RCC 7860 (cell line): ENCODE results near the gene PTCRA.
"Not testable (repeated sequence)": the region's sequence is repeated elsewhere in the genome, so short reads cannot be mapped to it uniquely, and the experiment has no call there.

Source experiments
- DNase-seq: peaks from one replicate; pipeline ENCODE4 v3.0.0-alpha.2; 2015; ENCODE audit warnings: low spot score
- FAIRE-seq: peaks from 2 replicates; lab custom pipeline; 2012; peaks lifted over from hg19 to GRCh38; lab: Jason Lieb, UNC

Gene PTCRA

GRCh38 chr6:42938987-42939809 lies 23.3 kb downstream of the PTCRA start:
- no peak for FAIRE-seq
- no peak for DNase-seq

DNA sequence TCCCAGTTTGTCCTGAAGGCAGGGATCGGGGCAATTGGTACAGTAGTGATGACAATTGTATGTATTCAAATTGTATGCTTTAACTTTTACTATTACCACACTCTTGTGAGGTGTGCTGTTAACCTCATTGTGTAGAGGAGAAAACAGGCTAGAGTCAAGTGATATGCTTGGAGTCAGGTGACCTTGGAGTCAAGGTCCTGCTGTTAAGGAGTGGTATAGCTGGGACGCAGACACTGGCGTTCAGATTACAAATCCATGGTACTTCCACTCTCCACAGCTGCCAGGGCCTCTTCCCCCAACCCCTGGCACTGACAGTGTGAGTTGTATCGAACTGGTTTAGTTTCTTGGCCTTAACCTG lies 23.9 kb downstream of the PTCRA start:
- FAIRE-seq (no peak), DNase-seq (no peak)

GRCh38 chr6:42940493-42941045 lies 24.7 kb downstream of the PTCRA start:
- FAIRE-seq, result no peak
- DNase-seq, result no peak

DNA sequence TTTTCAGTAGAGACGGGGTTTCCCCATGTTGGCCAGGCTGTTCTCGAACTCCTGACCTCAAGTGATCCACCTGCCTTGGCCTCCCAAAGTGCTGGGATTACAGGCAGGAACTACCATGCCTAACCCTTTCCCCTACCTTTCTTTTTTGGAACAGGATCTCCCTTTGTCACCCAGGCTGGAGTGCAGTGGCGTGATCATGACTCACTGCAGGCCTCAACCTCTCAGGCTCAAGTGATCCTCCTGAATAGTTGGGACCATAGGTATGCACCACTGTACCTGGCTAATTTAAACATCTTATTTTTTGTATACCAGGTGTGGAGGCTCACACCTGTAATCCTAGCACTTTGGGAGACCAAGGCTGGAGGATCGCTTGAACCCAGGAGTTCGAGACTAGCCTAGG lies 25.5 kb downstream of the PTCRA start:
- not testable (repeated sequence) for DNase-seq, FAIRE-seq

GRCh38 chr6:42942444-42942843 lies 26.6 kb downstream of the PTCRA start:
- FAIRE-seq, result no peak
- DNase-seq, result no peak

- no peak for DNase-seq
- no peak for FAIRE-seq
These were observed 32.1 kb downstream of the PTCRA start for GRCh38 chr6:42947950-42948349.

GRCh38 chr6:42952389-42952788 lies 36.5 kb downstream of the PTCRA start:
- DNase-seq (no peak), FAIRE-seq (no peak)

DNA sequence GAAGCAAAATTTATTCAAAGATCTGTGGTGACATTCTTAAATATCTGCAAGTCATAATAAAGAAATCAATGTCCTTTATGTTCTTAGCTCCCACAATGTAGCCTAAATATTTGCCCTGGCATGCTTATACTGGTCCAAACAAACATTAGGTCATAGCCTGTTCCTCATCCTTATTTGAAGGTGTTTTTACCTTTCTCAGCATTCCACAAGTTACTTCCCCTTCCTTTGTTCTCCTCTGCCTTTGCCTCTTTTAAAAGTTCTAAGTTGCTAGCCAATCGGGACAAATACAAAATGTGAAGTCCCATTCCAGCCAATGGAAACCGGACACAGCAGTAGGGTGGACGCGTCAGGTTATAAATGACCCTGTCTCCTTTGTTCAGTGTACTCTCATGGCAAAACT lies 38.6 kb downstream of the PTCRA start:
- not testable (repeated sequence) for DNase-seq, FAIRE-seq

DNA sequence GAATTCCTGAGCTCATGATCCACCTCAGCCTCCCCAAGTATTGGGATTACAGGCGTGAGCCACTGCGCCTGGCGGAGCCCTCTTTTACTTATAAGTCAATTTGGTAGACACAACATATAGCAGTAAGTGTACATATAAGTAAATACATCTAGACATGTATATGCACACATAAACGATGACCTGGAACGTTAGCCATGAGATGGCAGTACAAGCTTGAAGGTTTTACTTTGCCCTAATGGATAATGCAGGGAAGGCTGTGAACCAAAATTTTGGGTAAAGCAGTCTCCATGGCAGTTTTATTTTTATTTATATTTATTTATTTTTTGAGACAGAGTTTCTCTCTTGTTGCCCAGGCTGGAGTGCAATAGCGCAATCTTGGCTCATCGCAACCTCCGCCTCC lies 42.3 kb downstream of the PTCRA start:
- DNase-seq, result no peak
- no peak for FAIRE-seq

DNA sequence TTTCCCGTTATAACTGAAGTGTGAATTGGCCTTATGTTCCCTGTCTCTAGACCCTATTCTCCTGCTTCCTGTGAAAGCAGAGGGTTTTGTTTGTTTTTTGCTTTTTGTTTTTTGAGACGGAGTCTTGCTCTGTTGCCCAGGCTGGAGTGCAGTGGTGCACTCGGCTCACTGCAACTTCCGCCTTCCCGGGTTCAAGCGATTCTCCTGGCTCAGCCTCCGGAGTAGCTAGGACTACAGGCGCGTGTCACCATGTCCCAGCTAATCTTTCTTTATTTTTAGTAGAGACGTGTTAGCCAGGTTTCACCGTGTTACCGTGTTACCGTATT lies 44.0 kb downstream of the PTCRA start:
- DNase-seq (no peak), FAIRE-seq (no peak)

- FAIRE-seq (no peak), DNase-seq (no peak)
These were observed 44.6 kb downstream of the PTCRA start, which contains the start of gene GNMT for GRCh38 chr6:42960243-42961019. TSS of gene GNMT (plus strand) at chr6:42960754. CDS start at chr6:42960768, 14 bp downstream.

GRCh38 chr6:42961020-42961470 lies 45.2 kb downstream of the PTCRA start:
- DNase-seq (no peak), FAIRE-seq (no peak)

- DNase-seq (no peak), FAIRE-seq (no peak)
These were observed 46.2 kb downstream of the PTCRA start for GRCh38 chr6:42962096-42962495.

GRCh38 chr6:42962502-42963178 lies 46.8 kb downstream of the PTCRA start:
- FAIRE-seq, result no peak

DNA sequence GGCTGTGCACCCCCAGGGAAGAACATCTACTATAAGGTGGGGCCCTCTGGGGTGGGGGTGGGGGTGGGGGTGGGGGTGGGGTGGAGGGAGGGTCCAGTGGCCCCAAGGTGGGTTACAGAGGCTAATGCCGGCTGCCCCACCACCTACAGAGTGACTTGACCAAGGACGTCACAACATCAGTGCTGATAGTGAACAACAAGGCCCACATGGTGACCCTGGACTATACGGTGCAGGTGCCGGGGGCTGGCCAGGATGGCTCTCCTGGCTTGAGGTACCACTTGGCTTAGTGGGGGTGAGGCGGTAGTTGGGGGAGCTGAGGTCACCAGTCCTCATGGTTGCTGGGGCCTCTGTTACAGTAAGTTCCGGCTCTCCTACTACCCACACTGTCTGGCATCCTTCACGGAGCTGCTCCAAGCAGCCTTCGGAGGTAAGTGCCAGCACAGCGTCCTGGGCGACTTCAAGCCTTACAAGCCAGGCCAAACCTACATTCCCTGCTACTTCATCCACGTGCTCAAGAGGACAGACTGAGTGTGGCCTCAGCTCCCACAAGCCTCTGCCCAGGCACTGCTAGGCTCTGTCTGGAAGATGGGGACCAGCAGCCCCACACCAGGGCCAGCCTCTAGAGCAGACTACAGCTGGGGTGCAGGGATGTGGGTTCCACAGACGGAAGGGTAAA lies 47.5 kb downstream of the PTCRA start:
- FAIRE-seq, result no peak
- DNase-seq, result no peak

More at GRCh38 chr6:42962502-42963178, 46.8 kb downstream of the PTCRA start:
- no peak for DNase-seq

- DNase-seq (no peak), FAIRE-seq (no peak)
These were observed 48.2 kb downstream of the PTCRA start for GRCh38 chr6:42963855-42964605.

DNA sequence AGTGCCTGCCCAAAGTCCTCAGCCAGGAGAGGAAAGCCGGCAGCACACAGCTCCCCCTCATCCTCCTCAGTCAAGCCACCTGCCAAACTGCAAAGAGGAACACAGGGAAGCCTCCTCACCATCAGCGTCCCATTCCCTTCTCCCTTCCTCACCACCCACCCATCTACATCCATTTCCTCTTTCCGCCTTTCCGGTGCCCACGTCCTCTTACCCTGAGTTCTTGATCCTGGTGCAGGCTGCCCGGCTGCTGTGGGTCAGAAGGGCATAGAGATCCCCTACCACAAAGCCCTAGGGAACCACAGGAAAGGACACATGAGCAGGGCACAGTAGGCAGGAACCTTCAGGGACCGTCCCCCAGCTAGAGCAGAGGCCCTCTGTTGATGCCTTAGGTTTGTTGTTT lies 50.7 kb downstream of the PTCRA start:
- FAIRE-seq (no peak), DNase-seq (no peak)

DNA sequence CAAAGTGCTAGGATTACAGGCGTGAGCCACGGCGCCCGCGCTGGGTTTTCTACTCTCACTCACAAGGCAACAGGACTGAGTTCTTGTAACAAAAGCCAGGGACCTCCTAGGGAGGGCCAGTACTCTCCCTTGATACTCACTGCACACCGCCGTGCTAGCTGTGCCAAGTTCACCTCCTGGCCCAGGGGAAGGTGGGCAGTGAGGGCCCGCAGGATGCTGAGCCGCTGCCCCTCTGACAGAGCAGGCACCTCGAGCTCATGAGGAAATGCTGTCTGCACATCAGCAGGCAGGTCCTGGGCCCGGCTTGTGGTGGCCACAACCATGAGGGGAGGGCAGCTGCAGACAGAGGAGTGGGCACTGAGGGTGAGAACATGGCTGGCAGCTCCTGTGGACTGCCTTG lies 51.4 kb downstream of the PTCRA start:
- FAIRE-seq, result no peak
- DNase-seq, result no peak

- DNase-seq, result no peak
- no peak for FAIRE-seq
These were observed 52.4 kb downstream of the PTCRA start for GRCh38 chr6:42968126-42968701.

- FAIRE-seq, result no peak
- no peak for DNase-seq
These were observed 52.9 kb downstream of the PTCRA start for GRCh38 chr6:42968783-42969182.
